HUES6 (cell line): ENCODE results near the gene EPN2.
"Not testable (repeated sequence)": the region's sequence is repeated elsewhere in the genome, so short reads cannot be mapped to it uniquely, and the experiment has no call there.

Source experiments
- H3K27ac ChIP-seq: 2 replicates; pipeline ENCODE4 v1.7.0; 2013; ENCODE audit warnings: low read depth, mild to moderate bottlenecking, low read length, inconsistent platforms
- H3K27me3 ChIP-seq: 2 replicates; pipeline ENCODE4 v1.6.1; 2013; ENCODE audit warnings: low read length; ENCODE audit not compliant: control insufficient read depth, insufficient read depth
- H3K36me3 ChIP-seq: 2 replicates; pipeline ENCODE4 v1.6.1; 2013; ENCODE audit warnings: low read length; ENCODE audit not compliant: control insufficient read depth, insufficient read depth
- H3K4me1 ChIP-seq: 2 replicates; pipeline ENCODE4 v1.6.1; 2013; ENCODE audit warnings: low read length; ENCODE audit not compliant: control insufficient read depth, insufficient read depth
- H3K4me3 ChIP-seq: 2 replicates; pipeline ENCODE4 v1.5.1; 2013; ENCODE audit warnings: low read depth, low read length
- H3K9ac ChIP-seq: one replicate; pipeline ENCODE4 v1.6.1; 2013; ENCODE audit warnings: mild to moderate bottlenecking, low read length
- H3K9me3 ChIP-seq: 2 replicates; pipeline ENCODE4 v1.6.1; 2013; ENCODE audit warnings: low read depth, low read length; ENCODE audit not compliant: control insufficient read depth, insufficient read depth

The EPN2 gene

GRCh38 chr17:19219384-19219783, 17.8 kb upstream of the EPN2 start:
- H3K36me3 ChIP-seq, H3K4me1 ChIP-seq, H3K27me3 ChIP-seq, H3K9ac ChIP-seq, H3K9me3 ChIP-seq, H3K4me3 ChIP-seq, H3K27ac ChIP-seq: not testable (repeated sequence)

GRCh38 chr17:19220195-19220594, 17.0 kb upstream of the EPN2 start:
- not testable (repeated sequence) for H3K36me3 ChIP-seq, H3K4me1 ChIP-seq, H3K4me3 ChIP-seq, H3K9ac ChIP-seq, H3K27me3 ChIP-seq, H3K27ac ChIP-seq, H3K9me3 ChIP-seq

- not testable (repeated sequence) for H3K27me3 ChIP-seq, H3K4me1 ChIP-seq, H3K36me3 ChIP-seq, H3K27ac ChIP-seq, H3K9ac ChIP-seq, H3K9me3 ChIP-seq, H3K4me3 ChIP-seq
Measured at GRCh38 chr17:19226610-19227588, 10.3 kb upstream of the EPN2 start.

DNA sequence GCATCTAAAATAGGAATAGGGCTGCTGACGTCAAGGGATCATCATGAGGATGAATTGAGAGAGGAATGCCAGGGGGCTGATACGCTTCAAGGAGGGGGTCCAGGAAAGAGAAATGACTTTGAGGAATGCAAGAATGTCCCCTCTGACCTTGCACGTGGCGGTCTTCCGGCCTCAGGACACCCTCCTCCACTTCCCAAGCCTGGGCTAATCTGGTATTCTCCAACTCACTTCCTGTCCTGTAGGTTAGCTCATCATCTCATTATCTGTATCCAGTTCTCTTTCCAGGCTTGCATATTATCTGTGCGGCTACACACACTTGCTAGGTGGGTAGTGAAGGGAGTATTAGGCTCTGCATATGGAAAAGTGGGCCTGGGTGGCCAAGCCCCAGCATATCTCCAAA, 2.5 kb upstream of the EPN2 start:
- not testable (repeated sequence) for H3K36me3 ChIP-seq, H3K27ac ChIP-seq, H3K9me3 ChIP-seq, H3K4me3 ChIP-seq, H3K4me1 ChIP-seq, H3K27me3 ChIP-seq, H3K9ac ChIP-seq

DNA sequence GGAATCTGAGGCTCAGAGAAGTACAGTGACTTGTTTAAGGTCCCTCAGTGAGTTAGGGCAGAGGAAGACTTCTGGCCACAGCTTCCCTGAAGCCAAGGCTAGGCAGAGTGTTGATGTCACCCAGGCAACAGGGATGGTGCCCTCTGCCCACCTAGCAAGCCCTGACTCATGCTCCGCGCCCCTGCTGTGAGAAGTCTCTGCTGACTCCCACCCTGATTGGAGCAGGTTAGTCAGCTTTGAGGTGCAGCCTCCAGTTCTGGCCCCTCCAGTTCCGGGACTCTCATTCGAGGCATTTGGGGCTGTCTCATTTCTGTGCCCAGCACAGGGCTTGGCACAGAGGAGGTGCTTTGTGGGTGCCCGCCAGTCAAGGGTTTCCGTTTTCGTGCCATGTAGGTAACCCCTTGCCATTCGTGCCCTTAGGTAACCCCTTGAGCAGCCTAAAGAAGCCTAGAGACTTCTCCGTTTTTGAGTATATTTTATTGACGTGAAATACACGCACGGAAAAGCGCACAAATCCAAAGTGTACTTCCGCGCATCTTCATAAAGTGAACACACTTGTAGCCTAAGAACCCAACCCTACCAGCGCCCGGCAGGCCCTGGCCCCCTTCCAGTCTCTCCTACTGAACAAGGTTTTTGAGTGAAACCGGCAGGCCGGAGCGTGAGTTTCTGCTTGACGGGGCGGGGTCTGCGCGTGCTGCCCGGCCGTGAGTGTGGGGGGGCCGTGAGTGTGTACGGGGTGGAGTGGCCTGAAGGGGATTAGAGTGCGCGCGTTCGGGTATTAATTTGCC, 621 bp upstream of the EPN2 start:
- H3K4me3 ChIP-seq, H3K36me3 ChIP-seq, H3K9me3 ChIP-seq, H3K9ac ChIP-seq, H3K27me3 ChIP-seq, H3K4me1 ChIP-seq, H3K27ac ChIP-seq: not testable (repeated sequence)

GRCh38 chr17:19237389-19238166, 412 bp downstream of the EPN2 start:
- no peaks in the 10 kb centered on the region for H3K9me3 ChIP-seq
- peak overlapping the region; percentile 94 for H3K4me3 ChIP-seq
- peak overlapping the region; percentile 73; the same call in 1 of the 2 replicates for H3K27ac ChIP-seq
- H3K36me3 ChIP-seq = no peaks in the 10 kb centered on the region
- peak overlapping the region; percentile 84 for H3K9ac ChIP-seq
- no peaks in the 10 kb centered on the region for H3K27me3 ChIP-seq
- peaks cover 16% of the 10 kb centered on the region for H3K4me1 ChIP-seq

DNA sequence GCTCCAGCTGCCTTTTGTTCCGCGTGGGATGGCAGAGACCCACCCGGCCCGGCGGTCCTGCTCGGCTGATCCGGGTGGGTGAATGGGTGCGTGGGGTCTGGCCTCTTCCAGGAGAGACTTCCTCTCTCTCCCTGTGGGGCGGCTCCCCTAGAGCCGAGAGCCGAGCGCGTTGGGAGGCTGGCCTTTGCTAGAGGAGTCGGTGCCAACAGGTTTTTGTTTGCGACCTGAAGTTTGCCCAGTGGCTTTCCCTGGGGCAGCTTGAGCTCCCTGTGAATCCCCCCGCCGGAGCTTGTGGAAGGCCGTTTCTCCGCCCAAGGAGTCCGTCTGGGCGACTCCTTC, 970 bp downstream of the EPN2 start:
- Histone ChIP-seq H3K27me3 (no peaks in the 10 kb centered on the region), H3K4me1 (peaks cover 19% of the 10 kb centered on the region), H3K9ac (peak overlapping the region; percentile 84), H3K4me3 (peak overlapping the region; percentile 94), H3K36me3 (no peaks in the 10 kb centered on the region), H3K9me3 (no peaks in the 10 kb centered on the region), H3K27ac (peak overlapping the region; percentile 73; the same call in 1 of the 2 replicates)

DNA sequence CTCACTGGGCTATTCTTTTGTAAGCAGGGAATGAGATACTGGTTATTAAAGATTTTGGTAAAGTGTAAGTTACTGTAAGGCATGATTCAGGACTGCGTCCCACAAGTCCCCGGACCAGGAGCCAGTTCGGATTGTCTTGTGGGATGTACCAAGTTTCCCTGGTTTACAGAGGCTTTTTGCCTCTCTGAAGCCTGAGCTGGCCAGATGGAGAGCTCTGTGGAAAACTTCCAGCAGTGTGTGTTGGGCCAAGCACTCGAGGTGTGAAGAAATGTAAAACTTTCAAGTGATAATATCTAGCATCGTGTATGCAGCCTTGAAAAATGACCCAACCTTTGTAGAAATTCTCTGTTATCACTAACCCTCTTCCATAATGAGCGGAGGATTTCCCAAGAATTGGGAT, 2.4 kb downstream of the EPN2 start:
- no peaks in the 10 kb centered on the region for H3K9me3 ChIP-seq
- peaks cover 19% of the 10 kb centered on the region for H3K4me1 ChIP-seq
- no peak overlapping the region for H3K9ac ChIP-seq
- no peak overlapping the region for H3K27ac ChIP-seq
- H3K4me3 ChIP-seq = no peak overlapping the region
- no peaks in the 10 kb centered on the region for H3K27me3 ChIP-seq
- peaks cover 3% of the 10 kb centered on the region; the same call in 1 of the 2 replicates for H3K36me3 ChIP-seq

GRCh38 chr17:19242323-19242722, 5.2 kb downstream of the EPN2 start:
- Histone ChIP-seq H3K4me1 (peaks cover 21% of the 10 kb centered on the region), H3K27ac (no peak overlapping the region), H3K9ac (no peak overlapping the region), H3K4me3 (no peak overlapping the region), H3K27me3 (no peaks in the 10 kb centered on the region), H3K36me3 (peaks cover 3% of the 10 kb centered on the region; the same call in 1 of the 2 replicates), H3K9me3 (no peaks in the 10 kb centered on the region)

DNA sequence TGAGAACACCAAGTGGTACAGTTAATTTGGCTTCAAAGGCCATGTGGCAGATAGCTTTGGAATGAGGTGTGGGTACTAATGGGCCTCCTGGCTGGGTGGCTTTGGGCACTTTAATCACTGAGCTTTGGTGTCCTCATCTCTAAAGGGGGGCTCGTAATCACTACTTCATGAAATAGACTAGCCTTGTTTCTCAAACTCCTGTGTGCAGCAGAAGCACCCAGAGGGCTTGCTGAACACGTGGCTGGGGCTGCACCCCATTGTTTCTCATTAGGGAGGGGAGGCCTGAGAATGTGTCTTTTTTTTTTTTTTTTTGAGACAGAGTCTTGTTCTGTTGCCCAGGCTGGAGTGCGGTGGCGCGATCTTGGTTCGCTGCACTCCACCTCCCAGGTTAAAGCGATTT, 5.8 kb downstream of the EPN2 start:
- Histone ChIP-seq H3K27ac (no peak overlapping the region), H3K4me3 (no peak overlapping the region), H3K36me3 (peaks cover 3% of the 10 kb centered on the region; the same call in 1 of the 2 replicates), H3K9ac (no peak overlapping the region), H3K9me3 (no peaks in the 10 kb centered on the region), H3K27me3 (no peaks in the 10 kb centered on the region), H3K4me1 (peaks cover 27% of the 10 kb centered on the region)
